Pancreas (tissue), 10 donors: Measurements from ENCODE around the gene ZBTB18. TPM values are rescaled to one million over a fixed set of nuclear protein-coding genes. Genes with fewer than 3 reads are reported as not detected.

Experiments
- ATAC-seq, 4 donors: fragments of 200-7000 bp; cut with Tn5 transposase; one replicate each; pipeline versions ENCODE4 v1.8.0 to v1.9.1; 2020; ENCODE audit warnings: mild to moderate bottlenecking in 4 of 4, moderate library complexity in 4 of 4
- DNase-seq, 6 donors: peaks; one replicate each; pipeline ENCODE4 v3.0.0-alpha.2; 2020
- FAIRE-seq: peaks from 2 replicates; lab custom pipeline; 2012; peaks lifted over from hg19 to GRCh38; lab: Jason Lieb, UNC
- H3K27ac ChIP-seq, 4 donors: fragments of 200-600 bp; sonication (generic); 1 replicate in 3 of 4; 2 replicates in 1 of 4; pipeline versions ENCODE4 v1.5.0 to v1.8.0; 2020
- H3K27me3 ChIP-seq, 4 donors: fragments of 200-600 bp; one replicate each; pipeline ENCODE4 v1.8.0; 2021
- H3K36me3 ChIP-seq, 3 donors: fragments of 200-600 bp; sonication (generic) in 1 of 3; one replicate each; pipeline versions ENCODE4 v1.5.0 to v1.8.0; 2020 to 2021
- H3K4me1 ChIP-seq, 3 donors: fragments of 200-600 bp; one replicate each; pipeline ENCODE4 v1.8.0; 2021
- H3K4me3 ChIP-seq, 4 donors: fragments of 200-600 bp; sonication (generic) in 2 of 4; one replicate each; pipeline versions ENCODE4 v1.5.0 to v1.8.0; 2020 to 2021
- H3K9me3 ChIP-seq, 4 donors: fragments of 200-600 bp; one replicate each; pipeline ENCODE4 v1.8.0; 2021
- CTCF ChIP-seq, 4 donors: fragments of 200-600 bp; sonication (generic) in 3 of 4; IDR thresholded peaks; one replicate each; pipeline versions ENCODE4 v1.5.0 to v1.8.0; 2021; ENCODE audit warnings: antibody characterized with exemption in 4 of 4
- WGBS, 2 donors: extraction: QIAGEN DNeasy Blood & Tissue Kit; methylation state at CpG; one replicate each; pipeline ENCODE4 v1.1.7; 2013; 5-methylcytosine and 5-hydroxymethylcytosine counted together
- intact Hi-C, 3 donors: fragments of 100-400 bp; cut with DNase I; formaldehyde crosslinking; loops; one replicate each; pipeline versions ENCODE4 v1.11.1 to v1.14.2; 2022
- polyA plus RNA-seq, 2 donors: library from polyadenylated mRNA; stranded (reverse); fragments of 200-250 nt; gene quantifications; one replicate each; pipeline ENCODE4 v1.2.3, GENCODE V29; 2013
- total RNA-seq, 6 donors: library from RNA; stranded (reverse); fragmentation: NEBNext Ultra II Directional in 4 of 6; extraction: Animal tissue kit (Norgen Biotek cat#: 25700) in 4 of 6; gene quantifications; one replicate each; pipeline versions ENCODE4 v1.2.1 to v1.2.4, GENCODE V29; 2021 to 2023
- donor health status: healthy with polysubstance abuse.
- donor health status: DM: no; HTN: no; CAD: no; lungs with moderate emphysema.
- donor health status: DM: no; HTN: no; CAD: no.
- donor health status: control.
- donor health status: control.
- donor health status: Bipolar disorder and iron deficiency.
- donor health status: DM: yes; HTN: yes; CAD: no.
- donor health status: DM: no; HTN: no; CAD: no.
- donor health status: DM: no; HTN: no; CAD: no.
- donor health status: DM: yes; HTN: yes; CAD: no.

ZBTB18 gene
- total and polyA plus RNA-seq, 8 donors = 12.8 to 18.5 (median 14.5) TPM

GRCh38 chr1:244053831-244054230, 2.7 kb downstream of the ZBTB18 start:
- no peak overlapping the region for H3K27ac ChIP-seq
- peaks cover 11 to 25% (median 20%) of the 10 kb centered on the region in 3 donors for H3K4me1 ChIP-seq
- H3K36me3 ChIP-seq = peaks cover 0 to 16% (median 10%) of the 10 kb centered on the region in 3 donors
- H3K4me3 ChIP-seq = no peak overlapping the region
- H3K9me3 ChIP-seq = no peaks in the 10 kb centered on the region
- 73 to 76% methylated on average over 11 of the region's 11 CpGs for WGBS, 2 donors
- DNase-seq (no peak), FAIRE-seq (no peak), ATAC-seq (no peak)
- intact Hi-C loops = no loop called here
- H3K27me3 ChIP-seq = no peaks in the 10 kb centered on the region
- no peak for TF ChIP-seq CTCF (IDR thresholded peaks at IDR 0.05)

- Histone ChIP-seq H3K9me3 (no peaks in the 10 kb centered on the region), H3K36me3 (peaks cover 0 to 16% (median 10%) of the 10 kb centered on the region in 3 donors), H3K27ac (no peak overlapping the region), H3K27me3 (no peaks in the 10 kb centered on the region), H3K4me3 (no peak overlapping the region), H3K4me1 (peaks cover 11 to 26% (median 20%) of the 10 kb centered on the region in 3 donors)
- ATAC-seq = no peak
- FAIRE-seq = no peak
- 86% methylated on average over 16 to 17 of the region's 17 CpGs for WGBS, 2 donors
- intact Hi-C loops = no loop called here
- no peak for DNase-seq
- TF ChIP-seq CTCF (IDR thresholded peaks at IDR 0.05) = no peak
Observed at GRCh38 chr1:244054247-244054923, 3.3 kb downstream of the ZBTB18 start.

- intact Hi-C loops = no loop called here
- Histone ChIP-seq H3K27me3 (no peaks in the 10 kb centered on the region), H3K4me3 (no peak overlapping the region), H3K9me3 (no peaks in the 10 kb centered on the region), H3K4me1 (peaks cover 11 to 31% (median 22%) of the 10 kb centered on the region in 3 donors), H3K27ac (no peak overlapping the region), H3K36me3 (peaks cover 0 to 16% (median 10%) of the 10 kb centered on the region in 3 donors)
- WGBS, 2 donors = 94 to 96% methylated on average over 27 of the region's 27 CpGs
- no peak for TF ChIP-seq CTCF (IDR thresholded peaks at IDR 0.05)
- DNase-seq (peak in 2 of 6 donors; percentile 27 to 71), FAIRE-seq (no peak), ATAC-seq (no peak)
Observed at GRCh38 chr1:244054924-244055263, 3.8 kb downstream of the ZBTB18 start.

- WGBS, 2 donors = 35 to 43% methylated on average over 6 of the region's 6 CpGs
- Histone ChIP-seq H3K4me3 (no peak overlapping the region), H3K27ac (no peak overlapping the region), H3K4me1 (peaks cover 19 to 46% (median 29%) of the 10 kb centered on the region in 3 donors), H3K9me3 (no peaks in the 10 kb centered on the region), H3K27me3 (no peaks in the 10 kb centered on the region), H3K36me3 (peaks cover 0 to 16% (median 10%) of the 10 kb centered on the region in 3 donors)
- no peak for FAIRE-seq
- ATAC-seq = peak in 1 of 4 donors; percentile 24
- TF ChIP-seq CTCF (IDR thresholded peaks at IDR 0.05) = no peak
- intact Hi-C loops = no loop called here
- no peak for DNase-seq
Observed at GRCh38 chr1:244056577-244056976, 5.5 kb downstream of the ZBTB18 start.
